ENCODE data around the gene MAPK8IP3.

DNA sequence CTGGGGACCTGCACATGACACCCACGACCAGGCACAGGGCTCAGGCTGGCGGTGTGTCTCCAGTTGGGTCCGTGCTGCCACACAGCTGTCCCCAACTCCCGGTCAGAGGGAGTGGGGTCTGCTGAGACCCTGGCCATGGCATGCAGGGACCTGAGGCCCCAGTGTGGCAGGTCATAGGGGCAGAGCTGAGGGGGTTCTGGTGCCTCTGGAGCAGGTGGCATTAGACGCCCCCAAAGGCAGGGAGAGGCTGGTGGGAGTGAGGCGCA is 81.0 kb downstream of the MAPK8IP3 start:
- TF ChIP-seq ZNF274 (IDR thresholded peaks at IDR 0.05; ENCODE audit: low read depth, low read length) (no peak), YY1 (IDR thresholded peaks at IDR 0.05; ENCODE audit: insufficient read depth, insufficient read length) (no peak), SUZ12 (IDR thresholded peaks at IDR 0.05; ENCODE audit: extremely low read depth, insufficient read depth, insufficient read length) (no peak)
